HG03066 (cell line): ENCODE data around the gene CLIC1.

Experiments used
- ATAC-seq: cut with Tn5 transposase; IDR thresholded peaks from one replicate; pipeline ENCODE4 v1.9.1; 2021; ENCODE audit warnings: low read depth; ENCODE audit not compliant: unreplicated experiment

CLIC1 gene

DNA sequence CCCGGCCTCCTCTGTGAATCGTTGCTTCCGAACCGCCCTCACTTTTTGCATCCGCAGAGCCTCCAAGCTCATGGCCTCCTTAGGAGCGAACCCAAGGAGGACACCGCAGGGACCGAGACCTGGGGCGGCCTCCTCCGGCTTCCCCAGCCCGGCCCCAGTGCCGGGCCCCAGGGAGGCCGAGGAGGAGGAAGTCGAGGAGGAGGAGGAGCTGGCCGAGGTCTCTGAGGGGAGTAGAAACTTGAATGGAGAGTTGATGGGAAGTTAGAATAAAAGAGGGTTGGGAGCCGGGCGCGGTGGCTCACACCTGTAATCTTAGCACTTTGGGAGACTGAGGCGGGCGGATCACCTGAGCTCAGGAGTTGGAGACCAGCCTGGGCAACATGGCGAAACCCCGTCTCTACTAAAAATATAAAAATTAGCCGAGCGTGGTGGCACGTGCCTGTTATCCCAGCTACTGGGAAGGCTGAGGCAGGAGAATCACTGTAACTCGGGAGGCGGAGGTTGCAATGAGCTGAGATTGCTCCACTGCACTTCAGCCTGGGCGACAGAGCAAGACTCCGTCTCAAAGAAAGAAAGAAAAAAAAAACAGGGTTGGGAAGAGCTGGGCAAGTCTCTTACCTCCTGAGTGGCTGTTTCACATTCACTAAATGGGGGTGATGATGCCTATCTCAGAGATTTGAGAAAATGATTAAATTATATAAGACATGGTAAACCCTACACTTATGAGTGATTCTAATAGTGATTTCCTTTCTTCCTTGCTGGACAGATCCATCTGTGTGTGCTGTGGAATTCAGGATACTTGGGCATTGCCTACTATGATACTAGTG lies 4.3 kb upstream of the CLIC1 start:
- no peak for ATAC-seq

DNA sequence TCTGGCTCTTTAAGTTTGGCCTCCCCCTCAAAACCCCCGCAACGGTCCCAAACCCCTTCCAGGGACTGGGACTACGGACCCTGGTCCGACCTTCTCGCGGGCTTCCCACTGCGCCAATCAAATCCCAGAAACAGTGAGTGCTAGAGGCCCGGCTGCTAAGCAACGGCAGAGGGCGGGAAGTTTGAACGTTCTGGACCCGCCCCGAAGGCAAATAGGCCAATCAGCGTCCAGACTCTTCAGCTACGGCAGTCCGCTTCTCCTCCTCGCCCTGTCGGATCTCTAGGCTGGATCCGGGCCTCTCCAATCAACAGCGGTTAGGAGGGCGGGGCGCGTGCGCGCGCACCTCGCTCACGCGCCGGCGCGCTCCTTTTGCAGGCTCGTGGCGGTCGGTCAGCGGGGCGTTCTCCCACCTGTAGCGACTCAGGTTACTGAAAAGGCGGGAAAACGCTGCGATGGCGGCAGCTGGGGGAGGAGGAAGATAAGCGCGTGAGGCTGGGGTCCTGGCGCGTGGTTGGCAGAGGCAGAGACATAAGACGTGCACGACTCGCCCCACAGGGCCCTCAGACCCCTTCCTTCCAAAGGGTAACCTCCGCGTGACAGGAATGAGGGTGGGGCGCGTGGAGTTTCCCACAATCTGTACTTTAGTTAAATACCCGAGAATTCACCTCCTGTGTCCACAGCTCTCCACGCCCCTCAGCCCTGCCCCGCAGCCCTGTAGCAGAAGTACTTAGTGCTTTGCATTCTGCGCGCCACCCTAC lies 3.5 kb upstream of the CLIC1 start, which contains the start of gene MSH5:
Gene MSH5, plus strand, starts transcription at position 367 of the 758 bp plus-strand sequence. CDS start 462 bp downstream, outside the sequence.
- peak; percentile 70 for ATAC-seq

DNA sequence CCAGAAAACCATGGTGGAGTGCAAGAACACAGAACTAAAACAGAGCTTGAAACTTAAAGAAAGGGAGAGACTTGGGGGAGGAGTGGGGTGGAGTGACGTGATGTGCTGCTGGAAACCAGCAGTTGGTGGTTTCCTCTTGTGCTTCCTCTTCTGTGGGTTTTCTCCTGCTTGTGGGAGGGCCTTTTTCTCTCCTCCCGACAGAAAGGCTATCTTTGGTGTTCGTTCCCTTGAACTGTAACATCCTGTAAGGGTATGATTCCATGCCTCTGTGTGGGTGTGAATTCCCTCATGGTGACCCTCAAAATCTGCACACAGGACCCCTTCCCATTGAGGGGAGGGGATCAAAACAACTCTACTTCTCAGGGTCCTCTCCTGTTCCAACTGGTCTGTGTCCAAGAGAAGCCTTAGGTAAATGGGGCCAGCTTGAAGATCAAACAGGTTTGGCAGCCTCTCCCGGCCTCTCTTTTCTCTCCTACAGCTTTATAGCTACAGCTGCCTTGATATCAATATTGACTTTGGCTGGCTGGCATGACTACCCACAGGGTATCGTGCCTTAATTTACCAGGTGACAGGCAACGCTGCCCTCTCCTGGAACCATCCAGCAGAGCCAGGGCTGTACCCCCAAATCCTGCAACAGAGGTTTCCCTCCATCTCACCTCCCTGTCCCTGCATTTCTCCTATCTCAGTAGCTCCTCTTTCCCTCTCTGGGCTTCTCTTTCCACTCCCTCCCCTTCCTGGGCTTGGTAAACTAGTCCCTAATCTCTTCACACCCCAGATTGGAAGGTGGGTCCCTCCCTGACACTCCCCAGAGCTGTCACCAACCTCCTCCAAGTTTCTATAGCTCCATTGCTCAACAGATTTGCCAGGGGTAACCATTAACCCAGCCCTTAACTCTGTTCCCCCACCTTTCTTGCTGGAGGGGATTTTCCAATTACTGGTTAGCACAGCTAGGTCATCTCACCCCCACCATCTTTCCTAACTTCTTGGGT lies 2.0 kb upstream of the CLIC1 start:
- no peak for ATAC-seq

DNA sequence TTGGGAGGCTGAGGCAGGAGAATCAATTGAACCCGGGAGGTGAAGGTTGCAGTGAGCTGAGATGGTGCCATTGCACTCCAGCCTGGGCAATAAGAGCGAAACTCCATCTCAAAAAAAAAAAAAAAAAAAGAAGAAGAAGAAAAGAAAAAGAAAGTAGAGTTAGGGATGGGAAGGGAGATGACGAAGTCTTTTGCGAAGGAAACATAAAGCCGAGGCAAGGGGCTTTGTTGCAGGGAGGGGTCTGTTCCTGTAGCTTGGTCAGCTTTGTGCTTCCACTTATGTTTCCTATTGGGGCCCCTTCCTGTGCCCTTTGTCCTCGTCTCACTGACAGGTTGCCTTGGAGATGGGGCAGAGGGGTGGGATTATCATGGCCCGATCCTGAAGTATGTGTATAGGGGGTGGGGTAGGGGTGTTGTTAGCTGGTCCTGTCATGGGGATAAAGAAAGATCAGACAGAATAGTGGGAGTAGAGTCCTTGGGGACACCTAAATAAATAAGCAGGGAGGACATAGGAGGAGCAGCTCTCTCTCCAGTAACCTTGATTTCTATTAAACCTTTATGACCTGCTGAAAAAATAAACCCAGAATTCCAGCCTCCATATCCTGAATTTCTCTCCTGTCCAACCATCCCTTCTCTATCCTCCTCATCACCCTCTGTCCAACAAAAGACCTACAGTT lies 1.1 kb upstream of the CLIC1 start:
- no peak for ATAC-seq

DNA sequence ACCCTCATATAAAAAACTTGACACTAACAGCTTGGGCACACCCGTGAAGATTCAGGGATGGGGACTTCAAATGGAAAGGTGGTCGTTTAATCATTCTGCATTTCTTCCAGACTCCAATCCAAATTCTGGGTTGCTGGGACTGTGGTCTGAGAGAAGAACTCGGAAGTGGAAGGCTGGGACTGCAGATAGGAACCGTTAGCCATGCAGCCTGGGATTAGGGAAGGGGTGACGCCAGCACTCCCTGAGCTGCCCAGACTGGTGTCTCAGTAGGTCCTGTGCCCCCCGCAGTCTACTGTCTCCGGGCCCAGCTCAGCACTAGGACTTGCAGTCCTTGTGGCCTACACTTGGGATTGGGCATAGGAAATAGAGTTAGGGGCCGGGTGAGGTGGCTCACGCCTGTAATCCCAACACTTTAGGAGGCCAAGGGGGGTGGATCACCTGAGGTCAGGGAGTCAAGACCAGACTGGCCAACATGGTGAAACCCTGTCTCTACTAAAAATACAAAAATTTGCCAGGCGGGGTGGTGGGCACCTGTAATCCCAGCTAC lies 511 bp upstream of the CLIC1 start:
- ATAC-seq = no peak

DNA sequence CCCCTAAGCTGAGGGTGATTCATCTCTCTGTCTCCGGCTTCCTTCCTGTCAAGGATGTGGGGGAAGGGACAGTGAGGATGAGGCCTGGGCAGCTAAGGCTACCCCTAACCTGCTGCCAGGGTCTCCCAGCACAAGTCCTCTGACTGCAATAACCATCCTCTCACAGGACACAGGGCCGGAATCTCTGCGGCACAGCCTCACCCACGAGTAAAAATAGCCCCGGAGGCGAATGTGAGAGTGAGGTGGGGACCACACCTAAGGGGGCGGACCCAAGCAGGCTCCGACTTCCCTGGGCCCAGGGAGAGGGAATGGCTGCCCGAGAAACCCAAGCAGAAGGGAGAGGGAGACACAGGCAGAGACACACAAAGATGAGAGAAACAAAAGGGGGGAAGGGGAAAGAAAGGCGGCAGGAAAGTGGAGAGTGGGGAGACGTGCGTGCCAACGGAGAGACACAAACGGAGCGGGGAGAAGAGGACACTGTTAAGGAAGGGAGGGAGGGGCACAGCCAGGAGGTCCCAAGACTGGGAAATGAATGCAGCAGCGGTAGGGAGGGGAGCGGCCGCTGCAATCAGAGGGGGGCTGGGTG lies 1.4 kb downstream of the CLIC1 start:
- ATAC-seq = no peak

DNA sequence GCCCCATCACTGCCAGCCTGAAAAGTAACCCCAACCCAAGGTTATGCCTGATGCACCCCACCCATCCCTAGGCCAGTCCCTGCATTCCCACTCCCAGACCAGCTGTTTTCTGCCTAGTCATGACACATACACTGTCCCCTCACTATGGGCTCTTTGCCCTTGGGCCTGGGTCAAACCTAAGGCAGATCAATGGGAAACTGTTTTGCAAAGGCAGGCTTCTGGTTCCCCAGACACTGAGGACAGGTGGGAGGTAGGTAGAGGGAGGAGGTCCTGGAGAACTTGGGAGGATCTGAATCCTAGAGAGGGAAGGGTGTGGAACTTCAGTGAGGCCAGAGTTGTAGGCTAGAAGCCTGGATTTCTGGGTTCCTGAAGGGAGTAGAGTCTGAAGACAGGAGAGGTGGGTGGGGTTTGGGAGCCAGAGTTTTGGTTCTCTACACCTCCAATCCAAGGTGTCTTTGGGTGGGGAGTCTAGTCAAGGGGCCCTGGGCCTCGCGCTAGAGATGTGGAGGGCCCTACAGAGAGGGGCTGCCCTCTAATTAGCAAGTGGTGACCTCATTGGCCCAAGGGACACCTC lies 2.0 kb downstream of the CLIC1 start:
- no peak for ATAC-seq

DNA sequence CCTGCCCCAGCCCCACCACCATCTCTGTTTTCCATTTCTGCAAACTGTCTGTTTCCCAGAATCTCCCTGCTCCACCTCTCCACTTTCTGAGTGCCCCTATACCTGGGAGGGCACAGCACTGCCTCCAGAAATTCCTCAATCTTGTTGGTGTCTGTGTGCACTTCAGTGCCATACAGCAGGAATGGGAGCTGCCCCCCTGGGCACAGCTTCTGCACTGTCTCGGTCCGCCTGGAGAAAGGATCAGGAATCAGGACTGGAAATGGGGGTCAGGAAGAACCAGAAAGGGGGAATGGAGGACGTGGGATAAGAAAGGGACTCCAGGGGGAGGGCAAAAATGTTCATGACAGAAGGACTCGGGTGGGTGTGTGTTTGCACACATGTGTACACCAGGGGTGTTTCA lies 2.6 kb downstream of the CLIC1 start:
- ATAC-seq = no peak

DNA sequence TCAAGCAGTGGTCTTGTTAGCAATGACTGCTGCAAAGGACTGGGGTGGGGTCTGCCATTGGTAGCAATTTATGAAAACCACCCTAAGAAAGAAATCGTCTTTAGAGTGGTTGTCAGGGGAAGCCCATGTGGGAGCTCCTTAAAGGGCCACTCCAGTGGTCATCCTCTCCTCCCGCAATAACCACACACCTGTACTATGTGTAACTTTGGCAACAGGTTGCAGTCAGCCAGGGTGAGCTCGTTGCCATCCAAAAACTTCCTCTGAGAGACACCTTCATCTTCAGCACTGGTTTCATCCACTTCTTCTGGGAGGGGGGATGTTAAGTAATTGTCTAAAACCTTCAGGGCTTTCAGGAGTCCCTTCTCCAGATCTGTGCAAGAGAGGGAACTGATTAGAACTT lies 4.3 kb downstream of the CLIC1 start:
- no peak for ATAC-seq

DNA sequence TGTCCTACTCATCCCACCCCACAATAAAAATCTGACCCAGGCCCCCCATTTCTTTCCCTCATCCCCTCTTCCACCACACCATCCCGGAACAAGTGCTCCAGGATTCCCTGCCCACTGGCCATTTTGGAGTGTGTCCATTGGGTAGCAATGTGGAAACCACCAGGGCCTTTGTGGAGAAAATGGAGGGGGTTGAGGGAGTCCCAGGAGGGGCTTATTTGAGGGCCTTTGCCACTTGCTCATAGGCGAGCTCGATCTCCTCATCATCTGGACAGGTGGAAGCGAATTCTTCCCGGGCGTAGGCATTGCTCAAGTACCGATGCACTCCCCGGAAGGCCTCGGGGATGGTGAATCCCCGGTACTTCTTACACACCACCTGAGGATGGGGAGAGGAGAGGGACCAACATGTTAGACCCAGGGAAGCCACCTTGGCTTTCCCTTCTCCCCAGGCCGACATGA lies 5.7 kb downstream of the CLIC1 start:
- ATAC-seq = no peak

DNA sequence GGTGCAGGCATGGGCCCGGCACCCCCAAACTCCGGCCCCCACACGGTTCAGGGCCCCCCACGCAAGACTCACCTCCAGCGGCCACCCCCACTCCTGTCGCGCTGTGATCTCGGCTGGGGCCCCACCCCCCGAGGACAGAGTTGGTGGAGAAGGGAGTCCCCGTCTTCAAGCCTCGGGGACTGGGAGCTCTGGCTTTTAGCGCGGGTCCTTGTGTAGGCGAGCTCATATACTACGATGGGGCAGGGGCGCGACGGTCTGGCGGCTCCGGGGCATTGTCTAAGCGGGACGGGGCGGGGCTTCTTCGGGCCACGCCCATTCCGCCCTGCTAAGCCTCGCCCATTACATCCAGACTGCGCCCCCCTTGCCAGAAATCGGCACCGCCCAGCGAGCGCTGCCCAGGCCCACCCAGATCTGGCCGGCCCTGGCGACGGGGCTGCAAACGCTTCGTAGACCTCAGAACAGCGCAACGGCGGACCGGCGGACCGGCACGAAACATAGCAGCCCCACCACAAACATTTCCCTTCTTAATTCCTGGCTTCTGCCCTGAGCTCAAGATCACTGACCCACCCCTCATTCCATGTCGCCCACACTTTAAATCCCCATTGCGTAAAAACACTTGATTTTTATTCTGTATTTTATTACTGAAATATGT lies 6.2 kb downstream of the CLIC1 start:
- no peak for ATAC-seq

DNA sequence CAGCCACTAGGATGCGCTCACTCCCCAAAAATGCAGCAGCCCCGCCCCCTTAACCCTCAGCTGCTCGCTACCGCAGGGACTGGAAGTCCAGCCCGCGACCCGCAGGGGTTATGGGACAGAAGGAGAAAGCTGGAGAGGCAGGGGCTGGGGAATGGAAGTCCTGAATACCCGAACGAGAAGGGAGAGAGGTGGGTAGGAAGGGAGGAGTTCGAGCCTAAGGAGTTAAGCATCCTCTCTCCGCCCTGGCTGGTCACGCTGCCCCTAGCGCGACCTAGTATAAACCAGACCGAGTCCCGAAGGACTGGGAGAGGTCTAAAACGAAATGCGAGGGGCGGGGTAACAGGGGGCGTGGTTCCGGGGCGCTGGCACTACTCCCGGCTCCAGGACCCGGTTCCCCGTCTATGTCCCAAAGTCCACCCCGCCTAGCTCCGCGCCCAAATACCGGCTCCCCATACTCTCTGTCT lies 6.8 kb downstream of the CLIC1 start:
- ATAC-seq = no peak

DNA sequence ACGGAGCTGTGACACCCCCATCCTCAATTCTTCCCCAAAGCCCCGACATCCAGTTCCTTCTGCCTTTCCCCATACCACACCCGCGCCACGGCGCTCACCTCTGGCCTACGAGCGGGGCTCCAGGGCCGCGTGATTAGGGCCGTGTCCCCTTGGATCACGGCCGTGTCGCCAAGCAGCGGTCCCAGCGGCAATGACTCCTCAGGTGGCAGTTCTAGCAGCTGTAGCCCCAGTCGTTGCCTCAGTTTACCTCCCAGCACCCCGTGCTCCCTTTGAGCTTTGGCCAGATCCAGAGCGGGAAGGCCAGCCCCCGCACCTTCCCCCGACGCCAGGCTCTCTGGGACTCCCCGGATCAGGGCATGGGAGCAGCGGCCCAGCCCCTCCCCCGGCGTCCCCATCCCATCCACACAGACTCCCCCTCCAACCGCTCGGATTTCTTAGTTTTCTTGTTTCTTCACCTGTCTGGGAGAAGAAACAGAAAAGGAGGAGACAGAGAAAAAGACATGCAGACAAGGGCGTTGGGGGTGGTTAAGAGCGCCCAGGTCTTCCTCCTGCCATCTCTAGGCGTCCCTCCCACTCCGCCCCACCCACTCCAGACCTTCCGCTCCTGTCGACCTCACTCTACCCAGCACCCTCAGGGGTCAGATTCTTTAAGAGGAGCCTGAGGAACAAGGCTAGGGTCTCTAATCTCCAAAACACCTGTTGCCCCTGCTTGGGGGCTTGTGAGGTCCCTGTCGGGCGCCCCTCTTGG lies 7.4 kb downstream of the CLIC1 start, which contains the start of gene DDAH2:
Gene DDAH2, minus strand, starts transcription at position 533 of the 748 bp plus-strand sequence. Its CDS starts 138 bp downstream, at position 395.
- no peak for ATAC-seq

DNA sequence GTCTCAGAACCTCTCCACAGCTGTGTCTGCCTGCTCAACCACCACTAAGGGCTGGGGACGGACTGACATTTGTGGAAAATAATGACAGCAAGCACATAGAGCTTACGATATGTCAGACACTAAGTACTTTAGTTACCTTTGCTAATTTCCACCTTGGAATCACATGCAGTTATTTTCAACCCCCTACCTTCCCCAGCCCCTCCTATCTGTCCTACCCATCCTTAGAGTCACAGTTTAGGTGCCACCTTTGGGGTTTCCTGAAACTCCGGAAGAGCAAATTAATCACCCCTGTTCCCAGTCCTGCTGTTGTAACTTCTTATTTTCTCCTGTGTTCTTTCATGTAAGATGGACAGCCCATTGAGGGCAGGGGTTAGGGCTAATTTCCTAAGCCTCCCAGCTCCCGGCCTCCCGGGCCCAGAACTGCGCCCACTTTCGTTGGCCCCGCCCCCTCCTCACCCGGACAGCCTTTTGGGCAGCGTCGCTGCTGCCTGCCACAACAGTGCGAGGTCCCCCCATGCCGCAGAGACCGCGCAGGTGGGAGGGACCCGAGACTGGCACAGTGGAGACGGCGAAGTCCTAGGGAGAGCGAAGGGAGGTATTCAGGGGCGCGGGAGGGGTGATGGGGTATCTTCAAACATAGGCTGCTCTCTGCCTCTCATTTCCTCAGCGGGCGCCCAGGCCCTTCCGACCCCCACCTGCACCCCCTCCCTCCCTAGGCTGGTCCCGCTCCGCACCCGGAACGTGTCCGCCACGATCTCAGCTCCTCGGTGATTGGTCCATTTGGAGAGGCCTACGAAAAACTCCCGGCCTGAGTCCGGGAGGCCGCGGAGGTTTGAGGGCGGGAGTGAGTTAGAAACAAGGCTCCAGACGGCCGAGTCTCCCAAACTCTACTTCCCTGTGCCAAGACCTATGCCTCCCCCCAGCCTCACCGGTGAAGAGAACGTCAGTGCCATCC lies 8.3 kb downstream of the CLIC1 start:
- no peak for ATAC-seq

DNA sequence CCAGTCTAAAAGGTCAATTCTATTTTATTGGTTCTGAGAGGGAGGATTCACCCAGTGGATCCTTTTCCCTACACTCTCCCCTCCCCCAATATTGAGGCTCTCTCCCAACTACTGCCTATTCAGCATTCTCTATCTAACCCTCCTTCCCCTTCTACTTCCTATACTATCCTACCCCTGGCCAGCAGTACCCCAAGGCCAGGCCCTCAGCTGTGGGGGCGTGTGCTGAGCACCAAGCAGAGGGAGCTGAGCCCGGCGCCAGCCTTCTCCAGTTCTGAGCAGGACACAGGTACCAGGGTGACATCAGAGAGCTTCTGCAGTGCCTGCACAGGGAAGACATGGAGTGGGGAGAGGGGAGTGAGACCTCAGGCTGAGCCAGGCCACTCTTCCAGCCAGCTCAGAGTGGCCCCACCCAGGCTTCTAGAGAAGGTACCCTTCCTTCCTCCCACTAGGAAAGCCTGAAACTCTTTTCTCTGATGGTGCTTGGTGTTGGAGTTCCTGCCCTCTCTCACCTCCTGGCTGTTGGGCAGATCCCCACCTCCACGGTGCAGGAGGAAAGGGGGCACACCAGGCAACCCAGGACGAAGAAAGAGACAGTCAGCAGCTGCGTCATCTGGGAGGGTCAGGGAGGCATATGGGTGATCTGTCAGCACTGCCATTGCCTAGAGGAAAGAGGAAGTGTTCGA lies 9.2 kb downstream of the CLIC1 start:
- ATAC-seq = peak; percentile 45
